Islet precursor cell (in vitro differentiated cells): ENCODE measurements around the gene GTF3C2.
"Not testable (repeated sequence)": the region's sequence is repeated elsewhere in the genome, so short reads cannot be mapped to it uniquely, and the experiment has no call there.

ENCODE experiments used
- DNase-seq: peaks from one replicate; pipeline ENCODE4 v3.0.0-alpha.2; 2018

The GTF3C2 gene

DNA sequence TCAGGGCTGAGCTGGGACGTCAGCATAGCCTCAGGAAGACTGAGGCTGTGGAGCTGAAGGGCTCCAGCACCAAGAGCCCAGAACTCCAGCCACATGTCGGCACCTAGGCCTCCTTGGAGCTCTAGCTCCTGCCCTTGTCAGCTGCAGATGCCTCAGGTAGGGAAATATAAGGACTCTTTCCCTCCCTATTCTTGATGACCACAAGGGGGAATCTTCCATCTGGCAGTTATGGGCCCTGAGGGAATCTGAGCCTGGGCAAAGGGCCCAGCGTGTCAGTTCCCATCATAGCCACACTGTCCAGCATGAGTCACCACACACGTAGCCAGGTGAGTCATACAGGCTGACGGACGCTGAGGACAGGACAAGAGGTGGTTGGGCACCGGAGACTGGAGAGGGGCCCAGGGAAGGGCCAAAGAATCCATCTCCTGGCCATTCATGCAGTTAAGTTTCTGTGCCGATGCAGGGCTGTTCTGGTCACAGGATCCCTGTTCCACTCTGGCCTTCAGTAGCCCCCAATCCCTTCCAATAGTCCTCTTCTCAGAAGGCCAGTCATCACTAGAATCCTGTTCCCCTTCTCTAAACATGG is 35.5 kb downstream of the GTF3C2 start:
- peak; percentile 99 for DNase-seq

DNA sequence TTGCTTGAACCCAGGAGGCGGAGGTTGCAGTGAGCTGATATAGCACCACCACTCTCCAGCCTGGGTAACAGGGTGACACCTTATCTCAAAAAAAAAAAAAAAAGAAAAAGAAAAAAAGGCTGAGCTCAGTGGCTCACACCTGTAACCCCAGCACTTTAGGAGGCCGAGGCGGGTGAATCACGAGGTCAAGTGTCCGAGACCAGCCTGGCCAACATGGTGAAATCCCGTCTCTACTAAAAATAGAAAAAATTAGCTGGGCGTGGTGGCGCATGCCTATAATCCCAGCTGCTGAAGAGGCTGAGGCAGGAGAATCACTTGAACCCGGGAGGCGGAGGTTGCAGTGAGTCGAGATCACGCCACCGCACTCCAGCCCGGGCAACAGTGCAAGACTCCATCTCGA is 36.7 kb downstream of the GTF3C2 start:
- not testable (repeated sequence) for DNase-seq

DNA sequence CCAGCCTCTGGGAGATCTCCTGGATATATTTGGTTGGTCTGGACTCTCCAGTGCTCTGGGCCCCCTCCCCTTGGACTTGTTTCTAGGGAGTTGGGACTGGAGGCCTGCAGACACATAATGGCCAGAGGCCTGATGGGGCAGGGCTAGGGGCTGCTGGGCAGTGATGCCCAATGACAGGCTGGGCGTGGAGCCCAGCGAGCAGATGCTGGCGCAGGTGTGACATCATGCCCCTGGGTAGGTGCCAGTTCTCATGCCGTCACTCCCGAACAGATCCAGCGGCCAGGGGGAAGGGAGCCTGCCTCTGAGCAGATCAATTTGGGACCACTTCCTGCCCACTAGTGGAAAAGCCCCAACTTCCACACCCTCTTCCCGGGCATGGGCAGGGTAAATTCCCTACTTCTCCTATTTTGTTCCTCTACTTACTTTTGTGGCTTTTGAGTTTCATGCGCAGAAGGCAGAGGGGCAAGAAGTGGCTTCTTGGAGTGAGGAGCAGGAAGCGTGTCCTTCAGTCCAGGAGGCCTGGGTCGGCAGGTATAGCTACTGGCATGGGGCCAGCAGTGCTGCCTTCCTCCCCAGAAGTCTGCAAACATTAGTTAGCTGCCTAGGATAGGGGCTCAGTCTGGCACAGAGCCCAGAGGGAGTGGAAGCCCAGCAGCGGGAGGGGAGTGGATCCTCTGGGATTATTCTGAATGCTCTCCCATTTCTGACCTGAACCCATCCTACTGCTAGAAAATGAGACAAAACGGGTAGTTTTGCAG is 39.7 kb downstream of the GTF3C2 start:
- no peak for DNase-seq

DNA sequence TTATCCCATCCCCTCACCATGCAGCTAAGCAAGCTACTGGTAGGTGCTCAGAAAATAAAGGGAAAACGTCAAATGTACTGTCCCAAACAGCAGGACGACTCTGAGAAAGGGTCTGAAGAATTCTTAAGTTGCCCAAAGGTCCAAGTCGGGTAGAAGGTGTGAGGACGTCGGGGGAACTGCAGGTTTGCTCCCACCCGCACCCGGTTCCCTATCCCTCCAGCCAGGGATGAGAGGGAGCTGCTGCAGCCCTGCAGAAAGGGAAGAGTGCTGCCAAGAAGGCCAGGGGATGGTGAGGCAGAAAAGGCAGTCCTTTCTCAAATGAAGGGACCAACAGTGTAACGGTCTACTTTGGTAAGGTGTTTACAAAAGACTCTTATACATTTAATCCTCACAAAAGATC is 41.4 kb downstream of the GTF3C2 start:
- DNase-seq = no peak

DNA sequence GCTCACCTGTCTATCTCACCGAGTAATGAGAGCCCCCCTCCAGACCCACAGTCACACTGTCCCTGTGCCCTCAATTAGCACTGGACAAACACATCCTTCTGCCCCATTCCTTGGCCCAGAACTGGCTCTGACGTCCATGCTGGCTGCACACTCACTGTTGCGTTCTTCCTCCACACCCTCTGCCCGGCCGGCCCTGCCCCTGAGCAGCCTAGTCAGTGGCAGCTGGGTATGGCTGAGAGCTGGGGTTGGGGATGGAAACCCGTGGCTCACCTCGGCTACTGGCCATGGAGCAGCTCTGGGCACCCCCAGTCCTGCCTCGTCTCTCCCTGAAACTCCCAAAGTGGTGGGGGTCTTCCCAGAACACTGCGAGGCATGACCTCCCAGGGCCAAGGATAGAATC is 41.9 kb downstream of the GTF3C2 start:
- DNase-seq = no peak

DNA sequence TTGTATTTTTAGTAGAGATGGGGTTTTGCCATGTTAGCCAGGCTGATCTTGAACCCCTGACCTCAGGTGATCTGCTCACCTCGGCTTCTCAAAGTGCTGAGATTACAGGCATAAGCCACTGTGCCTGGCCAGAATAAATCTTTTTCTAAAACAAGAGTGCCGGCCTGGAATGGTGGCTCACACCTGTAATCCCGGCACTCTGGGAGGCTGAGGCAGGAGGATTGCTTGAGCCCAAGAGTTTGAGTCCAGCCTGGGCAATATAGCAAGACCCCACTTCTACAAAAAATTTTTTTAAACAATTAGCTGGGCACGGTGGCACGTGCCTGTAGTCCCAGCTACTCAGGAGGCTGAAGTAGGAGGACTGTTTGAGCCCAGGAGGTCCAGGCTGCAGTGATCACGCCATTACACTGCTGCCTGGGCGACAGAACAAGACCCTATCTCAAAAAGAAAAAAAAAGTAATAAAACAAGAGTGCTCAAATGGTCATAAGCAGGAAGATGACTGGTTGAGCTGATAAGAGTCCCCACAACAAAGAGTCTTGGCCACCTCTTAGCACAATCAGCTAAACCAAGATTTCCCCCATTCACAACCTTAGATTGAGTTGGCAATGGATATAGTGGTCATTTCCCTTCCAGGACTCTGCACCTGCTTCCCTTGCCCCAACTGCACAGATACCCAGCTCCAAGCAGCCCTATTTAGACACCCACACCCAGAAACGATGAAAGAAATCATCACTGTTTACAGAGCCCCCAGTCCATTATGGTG is 42.5 kb downstream of the GTF3C2 start:
- no peak for DNase-seq

DNA sequence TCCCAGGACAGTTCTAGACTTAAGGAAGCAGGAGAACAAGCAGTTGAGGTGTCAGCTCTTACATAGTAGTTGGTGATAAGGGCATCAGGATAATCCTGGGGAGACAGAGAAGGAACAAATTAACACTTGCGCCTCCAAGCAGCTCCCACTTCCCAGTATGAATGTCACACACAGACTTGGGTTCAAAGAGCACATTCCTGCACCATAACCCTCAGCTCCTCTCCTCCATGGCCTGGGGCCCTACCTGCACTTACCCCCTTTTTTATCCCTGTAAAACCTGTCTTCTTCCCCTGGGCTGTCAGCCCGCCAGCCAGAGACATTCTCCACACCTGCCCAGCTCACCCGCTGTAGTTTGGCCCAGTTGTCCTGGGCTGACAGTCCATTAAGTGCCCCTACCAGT is 44.4 kb downstream of the GTF3C2 start:
- no peak for DNase-seq

DNA sequence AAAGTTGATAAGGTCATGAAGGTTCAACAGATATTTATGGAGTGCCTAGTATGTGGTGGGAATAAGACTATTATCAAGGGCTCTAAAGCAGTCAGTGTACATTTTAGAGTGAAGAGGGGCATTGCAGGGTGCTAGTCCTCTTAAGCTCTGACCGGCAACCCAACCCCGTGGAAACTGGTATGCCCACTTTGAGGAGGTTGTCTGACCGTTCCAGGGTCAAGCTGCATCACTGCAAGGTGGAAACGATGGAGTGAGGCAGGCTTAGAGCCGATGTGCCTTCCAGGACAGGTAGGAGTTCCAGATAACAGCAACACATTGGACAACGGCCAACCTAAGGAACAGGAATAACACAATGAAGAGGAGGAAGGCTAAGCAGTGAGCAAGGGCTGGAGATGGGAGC is 46.9 kb downstream of the GTF3C2 start:
- no peak for DNase-seq

DNA sequence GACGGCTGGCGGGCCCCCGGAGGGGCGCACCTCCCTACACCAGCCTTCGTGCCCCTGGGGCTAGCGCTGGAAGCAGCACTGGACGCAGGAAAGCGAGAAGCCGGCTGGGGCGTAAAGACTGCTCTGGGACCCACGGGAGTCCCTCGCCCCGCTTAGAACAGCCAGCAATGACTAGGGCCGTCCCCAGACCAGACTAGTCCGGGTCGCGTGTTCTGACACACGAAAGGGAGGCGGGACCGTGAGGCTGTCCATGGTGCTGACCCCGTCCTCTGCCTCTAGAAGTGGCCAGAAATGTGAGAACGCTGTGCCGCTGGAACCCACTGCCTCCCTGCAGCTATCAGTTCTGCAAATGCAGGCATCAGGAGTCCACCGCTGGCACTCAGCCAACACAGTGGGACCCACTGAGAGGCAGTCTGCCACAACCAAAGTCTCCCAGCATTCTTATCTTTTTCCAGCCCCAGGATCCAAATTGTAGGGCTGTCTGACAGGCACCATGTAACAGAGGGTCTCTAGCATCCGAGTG is 48.1 kb downstream of the GTF3C2 start, which contains the start of gene UCN:
Gene UCN, minus strand, starts transcription at position 87 of the 523 bp plus-strand sequence. CDS start 550 bp downstream, outside the sequence.
- DNase-seq = peak; percentile 90

DNA sequence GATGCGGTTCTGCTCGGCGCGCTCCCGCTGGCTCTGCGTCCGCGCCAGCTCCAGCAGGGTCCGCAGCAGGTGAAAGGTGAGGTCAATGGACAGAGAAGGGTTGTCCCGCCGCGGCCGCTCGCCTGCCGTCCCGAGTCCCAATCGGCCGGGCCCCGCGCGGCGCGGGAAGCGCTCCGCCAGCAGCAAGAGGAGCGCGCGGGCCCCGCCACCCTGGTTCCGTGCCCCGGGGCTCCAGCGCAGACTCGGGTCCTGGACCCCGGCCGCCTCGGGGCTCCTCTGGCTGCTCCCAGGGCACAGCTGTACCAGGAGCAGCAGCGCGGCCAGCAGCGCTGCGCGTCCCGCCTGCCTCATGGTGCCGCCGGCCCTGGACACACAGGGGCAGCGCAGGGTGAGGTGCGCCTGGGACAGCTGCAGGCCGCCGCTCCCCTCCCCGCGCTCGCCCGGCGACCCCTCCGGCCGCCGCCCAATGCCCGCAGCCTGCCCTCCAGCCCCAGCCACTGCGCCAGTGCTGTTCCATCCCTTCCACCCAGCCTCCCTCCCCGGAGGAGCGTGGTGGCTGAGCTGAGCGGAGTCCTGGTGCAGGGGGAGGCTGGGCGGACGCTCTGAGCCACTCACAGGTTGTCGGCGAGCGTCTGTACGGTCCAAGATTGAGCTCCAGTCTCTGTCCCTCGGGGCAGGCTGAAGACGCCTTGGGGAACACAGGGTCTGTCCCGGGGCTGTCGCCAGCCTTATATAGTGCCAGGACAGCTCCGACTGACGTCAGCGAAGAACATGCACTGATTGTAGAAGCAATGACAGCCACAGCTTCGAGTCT is 48.8 kb downstream of the GTF3C2 start:
- DNase-seq = peak; percentile 70

DNA sequence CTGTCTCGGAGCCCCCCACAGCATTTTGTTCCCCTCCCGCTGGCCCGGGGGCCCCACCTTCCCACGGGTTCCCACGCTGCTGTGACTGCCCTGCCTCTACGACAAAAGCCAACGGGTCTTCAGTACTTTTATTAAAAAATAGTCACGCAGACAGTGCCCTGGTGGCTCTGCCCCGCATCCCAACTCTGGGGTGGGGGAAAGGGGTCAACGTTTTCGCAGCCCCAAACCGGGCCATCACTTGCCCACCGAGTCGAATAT is 49.3 kb downstream of the GTF3C2 start:
- DNase-seq = no peak

DNA sequence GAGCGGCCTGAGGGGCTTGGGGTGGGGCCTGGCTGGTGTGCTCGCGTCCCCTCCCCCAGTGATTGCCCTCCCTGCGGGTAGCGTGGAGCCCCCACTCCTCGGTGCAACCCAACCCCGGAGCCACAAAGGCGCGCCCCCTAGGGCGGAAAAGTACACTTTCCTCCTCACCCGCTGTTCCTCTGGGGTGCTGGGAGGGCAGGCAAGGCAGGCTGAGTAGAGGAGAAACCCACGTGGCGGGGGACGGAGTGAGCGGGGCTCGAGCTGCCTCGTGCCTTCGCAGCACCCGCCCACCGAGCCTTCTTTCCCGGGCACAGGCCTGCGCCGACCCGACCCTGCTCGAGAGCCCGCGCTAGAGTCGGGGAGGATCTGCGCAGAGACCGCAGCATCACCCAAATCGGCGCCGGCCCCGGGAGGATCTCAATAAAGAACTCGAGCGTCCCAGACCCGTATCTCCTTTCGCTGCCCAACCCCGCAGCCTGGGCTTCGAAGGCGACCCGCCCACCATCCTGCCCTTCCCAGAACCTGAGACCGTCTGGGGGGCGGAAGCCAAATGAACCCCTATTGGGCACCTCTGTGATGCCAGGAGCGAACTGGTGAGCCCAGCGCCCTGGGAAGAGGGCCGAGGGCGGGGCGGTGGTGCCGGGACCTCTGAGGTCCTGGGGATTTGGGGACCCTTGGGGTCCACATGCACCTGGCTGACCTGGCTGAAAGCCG is 49.8 kb downstream of the GTF3C2 start:
- peak; percentile 57 for DNase-seq

DNA sequence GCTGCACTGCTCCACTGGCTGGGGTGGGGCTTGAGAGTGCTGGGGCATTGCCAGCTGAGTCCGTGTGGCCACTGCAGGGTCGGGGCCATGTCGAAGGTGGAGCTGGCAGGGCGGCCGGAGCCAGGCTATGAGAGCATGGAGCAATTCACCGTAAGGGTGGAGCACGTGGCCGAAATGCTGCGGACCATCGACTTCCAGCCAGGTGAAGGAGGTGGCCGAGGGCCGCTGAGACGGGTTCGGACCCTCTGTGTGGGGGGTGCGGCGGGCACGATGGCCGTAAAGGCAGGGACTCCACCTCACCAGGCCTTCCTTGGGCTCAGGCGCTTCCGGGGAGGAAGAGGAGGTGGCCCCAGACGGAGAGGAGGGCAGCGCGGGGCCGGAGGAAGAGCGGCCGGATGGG is 50.4 kb downstream of the GTF3C2 start:
- no peak for DNase-seq

DNA sequence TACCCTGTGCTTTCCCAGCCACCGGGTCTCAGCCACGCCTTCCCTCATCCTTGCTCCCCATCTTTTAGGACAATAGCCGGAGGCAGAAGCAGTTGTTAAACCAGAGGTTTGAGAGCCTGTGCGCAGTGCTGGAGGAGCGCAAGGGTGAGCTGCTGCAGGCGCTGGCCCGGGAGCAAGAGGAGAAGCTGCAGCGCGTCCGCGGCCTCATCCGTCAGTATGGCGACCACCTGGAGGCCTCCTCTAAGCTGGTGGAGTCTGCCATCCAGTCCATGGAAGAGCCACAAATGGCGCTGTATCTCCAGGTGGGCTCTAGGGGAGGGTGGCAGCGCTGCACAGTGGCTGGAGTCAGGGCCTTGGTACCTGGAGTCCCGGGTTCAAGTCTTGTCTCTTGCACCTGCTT is 51.0 kb downstream of the GTF3C2 start:
- DNase-seq = no peak

DNA sequence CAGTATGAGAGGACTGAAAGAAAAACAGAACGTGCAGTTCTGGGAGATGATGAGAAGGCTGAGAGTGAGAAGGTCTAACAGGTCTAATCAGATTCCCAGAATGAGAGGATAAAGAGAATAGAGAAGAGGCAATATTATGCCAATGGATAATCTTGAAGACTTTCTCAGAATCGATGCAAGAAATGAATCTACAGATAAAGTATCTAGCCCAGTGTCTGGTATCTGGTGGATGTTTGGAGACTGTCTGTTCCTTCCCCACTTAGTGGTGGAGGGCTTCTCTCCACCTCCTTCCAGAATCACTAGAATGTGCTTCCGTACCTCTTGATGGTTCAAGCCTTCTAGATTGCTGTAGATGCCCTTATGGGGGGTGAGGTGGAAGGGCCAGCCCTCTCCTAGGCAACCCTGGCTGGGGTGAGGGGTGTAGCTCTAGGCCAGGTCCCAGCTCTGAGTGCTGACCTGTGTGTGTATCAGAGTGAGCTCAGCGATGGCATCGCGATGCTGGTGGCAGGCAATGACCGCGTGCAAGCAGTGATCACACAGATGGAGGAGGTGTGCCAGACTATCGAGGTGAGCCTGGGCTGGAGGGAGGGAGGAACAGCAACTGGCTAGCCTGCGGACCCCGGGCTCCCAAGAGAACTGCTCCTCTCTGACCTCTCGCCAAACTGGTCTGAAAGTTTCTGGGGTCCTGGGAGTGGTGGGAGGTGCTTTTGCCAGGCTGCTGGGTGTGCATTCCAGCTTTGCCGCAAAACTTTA is 51.9 kb downstream of the GTF3C2 start:
- DNase-seq = no peak

DNA sequence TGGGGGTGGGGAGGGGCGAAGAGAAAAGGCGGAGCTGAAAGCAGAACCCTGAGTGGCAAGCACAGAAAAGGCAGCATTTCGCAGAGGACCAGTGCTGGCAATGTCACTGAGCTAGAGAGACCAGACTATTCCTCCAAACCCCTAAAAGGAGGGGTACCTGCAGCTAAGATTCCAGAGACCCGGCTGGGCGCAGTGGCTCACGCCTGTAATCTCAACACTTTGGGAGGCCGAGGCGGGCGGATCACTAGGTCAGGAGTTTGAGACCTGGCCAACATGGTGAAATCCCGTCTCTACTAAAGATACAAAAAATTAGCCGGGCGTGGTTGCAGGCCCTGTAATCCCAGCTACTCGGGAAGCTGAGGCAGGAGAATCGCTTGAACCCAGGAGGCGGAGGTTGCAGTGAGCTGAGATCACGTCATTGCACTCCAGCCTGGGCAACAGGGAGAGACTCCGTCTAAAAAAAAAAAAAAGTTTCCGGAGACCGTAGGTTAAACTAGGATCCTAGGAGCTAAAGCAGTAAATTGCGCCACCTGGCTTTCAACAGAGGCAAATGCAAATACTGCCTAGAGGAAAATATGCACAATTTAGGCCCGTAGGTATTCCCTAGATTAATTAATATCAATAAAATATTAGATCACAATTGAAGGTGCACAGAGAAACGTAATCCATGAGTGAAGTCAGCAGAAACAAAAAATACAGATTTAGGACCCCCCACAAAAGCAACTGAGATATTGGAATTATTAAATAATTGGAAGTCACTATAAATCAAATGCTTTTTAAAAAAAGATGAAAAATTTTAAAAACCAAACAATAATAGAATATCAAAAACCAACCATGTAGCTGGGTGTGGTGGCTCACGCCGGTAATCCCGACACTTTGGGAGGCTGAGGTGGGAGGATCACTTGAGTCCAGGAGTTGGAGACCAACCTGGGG is 53.2 kb downstream of the GTF3C2 start:
- peak; percentile 63 for DNase-seq

DNA sequence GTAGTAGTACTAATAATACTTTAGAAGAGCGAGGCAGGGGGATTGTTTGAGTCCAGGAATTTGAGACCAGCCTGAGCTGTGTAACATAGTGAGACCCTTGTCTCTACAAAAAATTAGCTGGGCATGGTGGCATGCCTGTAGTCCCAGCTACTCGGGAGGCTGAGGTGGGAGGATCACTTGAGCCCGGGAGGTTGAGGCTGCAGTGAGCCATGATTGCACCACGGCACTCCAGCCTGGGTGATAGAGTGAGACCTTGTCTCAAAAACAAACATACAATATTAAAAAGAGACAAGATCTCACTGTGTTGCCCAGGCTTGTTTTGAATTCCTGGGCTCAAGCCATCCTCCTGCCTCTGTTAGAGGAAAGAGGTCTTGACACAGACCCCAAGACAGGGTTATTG is 56.0 kb downstream of the GTF3C2 start:
- DNase-seq = not testable (repeated sequence)

DNA sequence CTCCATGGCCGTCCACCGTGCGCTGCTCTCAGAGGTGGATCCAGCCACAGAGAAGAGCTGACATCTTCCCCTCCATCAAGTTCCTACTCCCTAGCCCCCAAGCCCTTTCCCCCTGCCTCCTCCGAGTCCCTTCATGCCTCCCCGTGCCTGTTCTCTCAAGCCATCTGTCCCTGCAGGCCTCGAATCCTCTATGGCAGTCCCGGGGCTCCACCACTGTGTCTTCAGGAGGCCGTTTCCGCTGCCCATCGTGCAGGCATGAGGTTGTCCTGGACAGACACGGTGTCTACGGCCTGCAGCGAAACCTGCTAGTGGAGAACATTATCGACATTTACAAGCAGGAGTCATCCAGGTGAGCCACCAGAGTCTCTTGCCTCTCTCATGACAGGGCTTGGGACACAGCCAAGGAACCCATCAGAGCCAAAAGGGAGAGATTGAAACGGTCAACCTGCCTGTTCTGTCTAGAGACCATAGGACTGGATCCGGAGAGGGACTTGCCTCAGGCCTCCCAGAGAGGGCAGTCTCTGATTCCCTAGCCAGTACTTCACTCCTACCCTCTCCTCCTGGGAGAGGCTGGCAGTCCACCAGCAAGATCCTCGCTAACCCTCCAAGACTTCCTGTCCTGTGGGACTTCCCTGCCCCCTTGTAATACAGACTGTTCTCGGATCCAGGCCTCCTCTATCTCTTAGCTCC is 58.0 kb downstream of the GTF3C2 start:
- DNase-seq = no peak

DNA sequence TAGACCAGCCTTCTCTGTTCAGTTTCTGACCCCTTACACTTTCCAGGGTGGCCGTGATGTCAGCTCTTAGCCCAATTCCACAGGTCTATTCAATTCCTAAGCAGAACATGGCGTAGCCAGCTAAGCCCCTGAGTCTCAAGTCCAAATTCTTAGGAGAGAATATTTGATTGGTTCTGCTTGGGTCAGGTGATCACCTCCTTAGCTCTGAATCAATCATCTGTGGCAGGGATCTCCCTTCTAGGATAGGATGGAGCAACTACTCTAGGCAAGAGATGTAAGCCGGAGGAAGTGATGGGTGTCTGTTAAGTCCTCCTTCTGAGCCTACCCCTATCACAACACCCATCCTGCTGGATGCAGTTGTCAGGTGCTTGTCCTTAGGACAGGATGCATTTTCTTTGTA is 59.4 kb downstream of the GTF3C2 start:
- no peak for DNase-seq

DNA sequence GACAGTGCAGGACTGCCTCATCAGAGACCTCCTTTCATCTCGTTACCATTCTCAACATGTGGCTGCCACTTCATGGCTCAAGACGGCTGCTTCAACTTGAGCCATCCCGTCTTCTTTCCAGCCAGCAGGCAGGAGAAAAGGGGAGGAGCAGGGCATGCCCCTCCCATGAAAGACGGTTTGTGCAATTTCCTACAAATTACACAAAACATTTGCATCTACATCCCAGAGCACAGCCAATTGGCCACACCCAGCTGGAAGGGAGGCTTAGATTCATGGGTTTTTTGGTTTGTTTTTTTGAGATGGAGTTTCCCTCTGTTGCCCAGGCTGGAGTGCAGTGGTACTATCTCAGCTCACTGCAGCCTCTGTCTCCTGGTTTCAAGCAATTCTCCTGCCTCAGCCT is 60.1 kb downstream of the GTF3C2 start:
- DNase-seq = no peak
